IMR-90 (cell line): Measurements from ENCODE around the gene PRSS12. TPM values are rescaled to one million over a fixed set of nuclear protein-coding genes. Genes with fewer than 3 reads are reported as not detected.
"Not testable (repeated sequence)": the region's sequence is repeated elsewhere in the genome, so short reads cannot be mapped to it uniquely, and the experiment has no call there.

Source experiments
- ATAC-seq: fragments of 200-7000 bp; cut with Tn5 transposase; 2 replicates; pipeline ENCODE4 v1.9.1; 2020; ENCODE audit warnings: low read depth, mild to moderate bottlenecking, moderate library complexity
- BruUV-seq: library from RNA; stranded (reverse); fragments of 400-500 nt; replicated peaks from 2 replicates; lab custom pipeline; 2021; lab: Mats Ljungman, UMichigan
- CTCF ChIA-PET: fragments of 300-600 bp; formaldehyde crosslinking; extraction: SDS; loops from one replicate; lab custom pipeline; 2021; ENCODE audit warnings: antibody characterized with exemption; lab: Yijun Ruan, JAX
- POLR2A ChIA-PET: fragments of 300-600 bp; sonication (Branson Sonifier 250); formaldehyde crosslinking; loops from one replicate; lab custom pipeline; 2022; ENCODE audit warnings: antibody characterized with exemption; ENCODE audit not compliant: unreplicated experiment; lab: Charles Lee
- DNase-seq: peaks from one replicate; pipeline ENCODE4 v3.0.0; 2013
- H2AFZ ChIP-seq: replicated peaks from 2 replicates; pipeline ENCODE3; 2013; ENCODE audit warnings: low read length, mild to moderate bottlenecking; ENCODE audit not compliant: poor library complexity
- H2AK5ac ChIP-seq: 2 replicates; pipeline ENCODE4 v1.6.1; 2013; ENCODE audit warnings: low read depth, low read length, inconsistent platforms
- H2AK9ac ChIP-seq: replicated peaks from 2 replicates; pipeline ENCODE3; 2013; ENCODE audit warnings: mild to moderate bottlenecking, low read depth, low read length, moderate library complexity; ENCODE audit not compliant: poor library complexity
- H2BK120ac ChIP-seq: 2 replicates; pipeline ENCODE4 v1.6.1; 2013; ENCODE audit warnings: low read depth, low read length, inconsistent platforms
- H2BK15ac ChIP-seq: 3 replicates; pipeline ENCODE4 v1.6.1; 2013; ENCODE audit warnings: low read depth, low read length, inconsistent platforms
- H2BK20ac ChIP-seq: 2 replicates; pipeline ENCODE4 v1.6.1; 2013; ENCODE audit warnings: low read depth, mild to moderate bottlenecking, inconsistent platforms, low read length, moderate library complexity
- H2BK5ac ChIP-seq: 2 replicates; pipeline ENCODE4 v1.6.1; 2013; ENCODE audit warnings: mild to moderate bottlenecking, low read depth, low read length, inconsistent platforms; ENCODE audit not compliant: poor library complexity, severe bottlenecking
- H3K14ac ChIP-seq: replicated peaks from 2 replicates; pipeline ENCODE4 v1.6.1; 2013; ENCODE audit warnings: low read depth, low read length, inconsistent platforms
- H3K18ac ChIP-seq: 2 replicates; pipeline ENCODE4 v1.6.1; 2013; ENCODE audit warnings: low read depth, low read length, control low read depth
- H3K23ac ChIP-seq: 2 replicates; pipeline ENCODE4 v1.6.1; 2013; ENCODE audit warnings: low read depth, low read length, inconsistent platforms
- H3K27ac ChIP-seq: 2 replicates; pipeline ENCODE4 v1.5.1; 2013; ENCODE audit warnings: mild to moderate bottlenecking, control low read depth, low read length; ENCODE audit not compliant: insufficient read depth
- H3K27me3 ChIP-seq: 2 replicates; pipeline ENCODE4 v1.6.1; 2013; ENCODE audit warnings: low read length; ENCODE audit not compliant: control insufficient read depth, insufficient read depth
- H3K36me3 ChIP-seq: 2 replicates; pipeline ENCODE4 v1.6.1; 2013; ENCODE audit warnings: low read length, mixed read lengths; ENCODE audit not compliant: control insufficient read depth, insufficient read depth
- H3K4ac ChIP-seq: 2 replicates; pipeline ENCODE4 v1.6.1; 2013; ENCODE audit warnings: low read depth, low read length, inconsistent platforms
- H3K4me1 ChIP-seq: 2 replicates; pipeline ENCODE4 v1.6.1; 2013; ENCODE audit warnings: low read length, mixed read lengths; ENCODE audit not compliant: control insufficient read depth, insufficient read depth
- H3K4me2 ChIP-seq: 2 replicates; pipeline ENCODE4 v1.6.1; 2013; ENCODE audit warnings: low read depth, mild to moderate bottlenecking, control low read depth, low read length, moderate library complexity
- H3K4me3 ChIP-seq: 2 replicates; pipeline ENCODE4 v1.5.1; 2013; ENCODE audit warnings: low read depth, mild to moderate bottlenecking, control low read depth, low read length, moderate library complexity; ENCODE audit not compliant: insufficient read depth
- H3K56ac ChIP-seq: 2 replicates; pipeline ENCODE4 v1.6.1; 2013; ENCODE audit warnings: low read length, inconsistent platforms; ENCODE audit not compliant: insufficient read depth; ENCODE audit errors: extremely low read depth
- H3K79me1 ChIP-seq, 2 experiments: 2 replicates each; pipeline ENCODE4 v1.6.1; 2013; ENCODE audit warnings: low read length in 2 of 2, inconsistent platforms in 1 of 2, low read depth in 1 of 2
- H3K9ac ChIP-seq: 2 replicates; pipeline ENCODE4 v1.6.1; 2013; ENCODE audit warnings: low read depth, low read length, control low read depth
- H3K9me1 ChIP-seq: 2 replicates; pipeline ENCODE4 v1.6.1; 2013; ENCODE audit warnings: low read length, inconsistent platforms; ENCODE audit not compliant: insufficient read depth
- H3K9me3 ChIP-seq: 2 replicates; pipeline ENCODE4 v1.6.1; 2013; ENCODE audit warnings: low read length; ENCODE audit not compliant: control insufficient read depth, insufficient read depth
- H4K20me1 ChIP-seq: 2 replicates; pipeline ENCODE4 v1.6.1; 2013; ENCODE audit warnings: low read length, inconsistent platforms; ENCODE audit not compliant: insufficient read depth
- H4K5ac ChIP-seq: 2 replicates; pipeline ENCODE4 v1.6.1; 2013; ENCODE audit warnings: mild to moderate bottlenecking, low read depth, low read length, control low read depth
- H4K8ac ChIP-seq, 2 experiments: 2 replicates each; pipeline ENCODE4 v1.6.1; 2013; ENCODE audit warnings: low read depth in 2 of 2, low read length in 2 of 2, control low read depth in 1 of 2, inconsistent platforms in 1 of 2
- H4K91ac ChIP-seq: 2 replicates; pipeline ENCODE4 v1.6.1; 2013; ENCODE audit warnings: low read depth, low read length, inconsistent platforms; ENCODE audit not compliant: insufficient read depth
- WGBS, 2 experiments: methylation state at CpG; one replicate each; pipeline versions ENCODE4 v1.1.5 to v1.1.7; 2013; ENCODE audit warnings: missing lambda C conversion rate in 2 of 2; ENCODE audit not compliant: insufficient read length in 1 of 2; ENCODE audit errors: extremely low coverage in 2 of 2; 5-methylcytosine and 5-hydroxymethylcytosine counted together
- dilution Hi-C: fragments of 300-500 bp; cut with HindIII; formaldehyde crosslinking; loops from one replicate; pipeline ENCODE4 v1.14.3; 2018; ENCODE audit warnings: low sequenced_read_pairs; ENCODE audit not compliant: unreplicated experiment
- in situ Hi-C: fragments of 300-500 bp; cut with MboI; formaldehyde crosslinking; loops from 3 replicates; pipeline ENCODE4 v1.14.3; 2019; ENCODE audit warnings: low sequenced_read_pairs, inconsistent platforms, mixed read lengths
- intact Hi-C: fragments of 100-400 bp; cut with micrococcal nuclease; formaldehyde crosslinking; loops from 2 replicates; pipeline ENCODE4 v1.10.0; 2022
- polyA plus RNA-seq, 3 experiments: library from polyadenylated mRNA; depleted of rRNA; stranded (reverse); fragments of >200 nt; gene quantifications; 2 replicates each; pipeline ENCODE4 v1.2.3, GENCODE V29; 2012; ENCODE audit warnings: low replicate concordance in 1 of 3
- total RNA-seq: library from RNA; depleted of rRNA; stranded (reverse); fragments of >200 nt; gene quantifications from 2 replicates; pipeline ENCODE4 v1.2.3, GENCODE V29; 2012

Gene PRSS12
- total and polyA plus RNA-seq, 2 of the 4 experiments (the other 2 are of a cell fraction), result 51.1 to 71.5 TPM

- CTCF ChIA-PET, result interaction anchor here (0.6 to 0.7 kb wide), 2 partner anchors 212 to 427 kb away, joined by 3 to 4 read pairs; no protein-coding TSS in a partner anchor
- POLR2A ChIA-PET, result not testable (repeated sequence)
Observed at GRCh38 chr4:118299619-118300018, 53.2 kb downstream of the PRSS12 start.

More at GRCh38 chr4:118299619-118300018, 53.2 kb downstream of the PRSS12 start:
- DNase-seq, H3K18ac ChIP-seq, H2AK5ac ChIP-seq, BruUV-seq, H3K14ac ChIP-seq, H2AK9ac ChIP-seq, H3K27ac ChIP-seq, H3K79me1 ChIP-seq, dilution Hi-C loops, H4K20me1 ChIP-seq, H3K9ac ChIP-seq, H3K4me3 ChIP-seq, H3K56ac ChIP-seq, H3K4me2 ChIP-seq, H4K5ac ChIP-seq, H2BK5ac ChIP-seq, H3K9me1 ChIP-seq, H2BK120ac ChIP-seq, intact Hi-C loops, H3K4ac ChIP-seq, H4K8ac ChIP-seq, H2BK20ac ChIP-seq, H3K4me1 ChIP-seq, ATAC-seq, H3K23ac ChIP-seq, H4K91ac ChIP-seq, H3K9me3 ChIP-seq, H3K36me3 ChIP-seq, H2AFZ ChIP-seq, H3K27me3 ChIP-seq, H2BK15ac ChIP-seq: not testable (repeated sequence)
- in situ Hi-C loops, result loop anchor here (25.0 kb wide), 1 partner anchor 213 kb away; no protein-coding TSS in a partner anchor
- no CpG with 5 or more reads among the region's 6 CpGs for WGBS, 2 experiments
